Measurements from ENCODE around the gene SMNDC1.

SMNDC1 gene

GRCh38 chr10:110326351-110327032 lies 21.8 kb upstream of the SMNDC1 start:
- DNase-seq: no peak

DNA sequence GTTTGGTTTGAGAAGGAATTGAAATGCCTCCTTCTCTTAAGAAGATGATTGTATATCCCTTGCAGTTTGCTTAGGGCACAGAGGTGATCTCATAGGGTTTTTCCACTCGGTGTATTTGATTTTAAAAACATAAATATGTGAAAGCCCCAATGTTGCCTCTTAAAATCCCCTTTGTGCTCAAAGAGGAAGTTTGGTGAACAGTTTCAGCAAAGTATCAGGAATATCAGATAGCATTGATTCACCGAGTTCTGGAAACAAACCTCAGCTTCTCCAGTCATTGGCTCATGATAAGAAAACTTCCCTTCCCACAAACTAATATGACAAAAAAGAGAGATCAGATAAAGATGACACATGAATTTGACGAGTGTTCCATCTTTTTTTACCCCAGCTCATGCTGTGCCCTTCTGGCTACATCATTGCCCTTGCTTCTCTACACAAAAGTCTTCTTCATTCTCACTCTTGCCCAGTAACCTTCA lies 20.1 kb upstream of the SMNDC1 start:
- no peak for DNase-seq

DNA sequence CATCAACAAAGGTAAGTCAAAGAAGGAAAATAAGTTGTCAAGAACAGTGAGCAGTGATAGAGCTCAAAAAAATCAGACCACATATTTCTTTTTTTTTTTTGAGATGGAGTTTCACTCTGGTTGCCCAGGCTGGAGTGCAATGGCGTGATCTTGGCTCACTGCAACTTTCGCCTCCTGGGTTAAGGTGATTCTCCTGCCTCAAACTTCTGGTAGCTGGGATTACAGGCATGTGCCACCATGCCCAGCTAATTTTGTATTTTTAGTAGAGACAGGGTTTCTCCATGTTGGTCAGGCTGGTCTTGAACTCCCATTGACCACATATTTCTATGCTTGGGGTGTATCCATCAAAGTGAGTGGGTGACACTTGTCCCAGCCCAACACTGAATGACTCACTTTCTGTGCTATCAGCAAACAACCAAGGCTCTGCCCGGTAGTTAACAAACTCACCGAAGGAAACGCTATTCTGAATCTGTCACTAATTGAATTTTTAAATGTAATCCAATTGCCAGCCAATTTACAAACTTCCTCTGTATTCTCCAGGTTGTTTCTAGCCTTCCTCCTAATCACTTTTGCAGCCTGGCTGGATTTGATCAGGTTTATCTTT lies 19.6 kb upstream of the SMNDC1 start:
- no peak for DNase-seq

- no peak for DNase-seq
Measured at GRCh38 chr10:110323503-110323902, 18.8 kb upstream of the SMNDC1 start.

GRCh38 chr10:110321869-110322620 lies 17.3 kb upstream of the SMNDC1 start:
- no peak for DNase-seq

DNA sequence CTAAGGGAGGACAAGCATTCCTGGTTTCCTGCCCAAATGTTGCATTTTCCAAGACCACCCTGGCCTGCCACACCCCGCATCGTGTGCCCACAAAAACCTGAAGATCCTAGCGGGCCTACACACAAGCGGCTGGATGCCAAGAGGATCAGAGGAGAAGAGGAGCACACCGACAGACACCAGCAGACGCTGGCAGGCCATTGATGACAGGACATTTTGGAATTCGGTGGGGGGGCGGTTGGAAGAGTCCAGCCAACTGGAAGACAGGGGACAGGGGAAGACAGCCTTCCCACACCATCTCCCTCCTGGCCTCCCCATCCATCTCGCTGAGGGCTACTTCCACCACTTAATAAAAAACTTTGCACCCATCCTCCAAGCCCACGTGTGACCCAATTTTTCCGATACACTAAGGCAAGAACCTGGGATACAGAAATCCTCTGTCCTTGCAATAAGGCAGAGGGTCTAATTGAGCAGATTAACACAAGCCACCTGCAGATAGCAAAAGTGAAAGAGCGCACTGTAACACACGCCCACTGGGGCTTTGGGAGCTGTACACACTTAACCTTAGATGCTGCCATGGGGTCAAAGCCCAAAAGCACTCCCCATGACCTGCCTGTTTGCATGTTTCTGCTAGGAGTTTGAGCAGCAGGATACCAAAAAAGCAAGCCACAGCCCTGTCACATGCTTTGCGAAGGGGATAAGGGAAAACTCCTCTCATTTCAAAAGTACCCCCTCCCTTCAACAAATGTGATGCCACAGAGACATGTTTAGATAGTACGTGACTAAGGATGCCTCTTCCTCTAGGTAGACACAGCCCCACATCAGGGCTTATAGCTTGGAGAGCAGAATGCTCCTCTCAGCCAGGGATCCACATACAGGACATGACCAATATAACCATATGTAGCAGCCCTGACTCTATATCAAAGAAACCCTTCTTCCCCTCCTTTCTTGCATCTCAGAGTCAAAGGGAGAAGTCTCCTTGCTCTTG lies 13.4 kb upstream of the SMNDC1 start:
- no peak for DNase-seq

DNA sequence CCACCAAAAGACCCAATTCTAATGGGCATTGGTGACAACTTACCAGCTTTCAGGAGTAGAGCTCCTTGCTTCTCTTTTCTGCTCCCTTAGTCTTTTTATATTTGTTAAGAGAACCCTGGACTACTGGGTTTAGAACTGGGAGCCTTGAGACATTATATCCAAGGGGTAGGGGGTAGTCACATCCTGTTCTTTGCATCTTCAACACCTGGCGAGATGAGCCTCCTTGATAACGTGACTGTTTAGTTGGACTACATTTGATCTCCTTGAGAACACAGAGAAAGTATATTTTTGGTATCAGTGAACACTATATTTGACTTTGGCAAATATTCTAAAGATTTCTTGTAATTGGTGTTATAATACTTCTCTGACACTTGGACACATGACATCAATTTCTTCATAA lies 9.0 kb upstream of the SMNDC1 start:
- DNase-seq: no peak

- no peak for DNase-seq
Measured at GRCh38 chr10:110312206-110312605, 7.5 kb upstream of the SMNDC1 start.

- no peak for DNase-seq
Measured at GRCh38 chr10:110311357-110311949, 6.7 kb upstream of the SMNDC1 start.

GRCh38 chr10:110310741-110311140 lies 6.0 kb upstream of the SMNDC1 start:
- DNase-seq: no peak

- no peak for DNase-seq
Measured at GRCh38 chr10:110307805-110308204, 3.1 kb upstream of the SMNDC1 start.

DNA sequence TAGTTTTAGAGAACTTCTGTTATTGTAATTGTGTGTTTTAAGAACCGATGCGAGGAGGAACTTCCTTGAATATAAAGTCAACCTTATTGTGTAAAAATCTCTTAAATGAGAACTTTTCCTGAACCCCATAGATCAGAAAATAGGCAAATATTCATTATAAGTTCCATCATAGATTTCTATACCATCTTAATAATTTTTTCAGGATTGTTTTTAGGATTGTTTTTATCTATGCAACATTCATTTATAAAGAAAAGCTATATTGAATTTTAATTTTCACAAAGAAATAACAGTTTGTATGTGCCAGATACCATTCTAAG lies 1.7 kb upstream of the SMNDC1 start:
- DNase-seq: no peak

DNA sequence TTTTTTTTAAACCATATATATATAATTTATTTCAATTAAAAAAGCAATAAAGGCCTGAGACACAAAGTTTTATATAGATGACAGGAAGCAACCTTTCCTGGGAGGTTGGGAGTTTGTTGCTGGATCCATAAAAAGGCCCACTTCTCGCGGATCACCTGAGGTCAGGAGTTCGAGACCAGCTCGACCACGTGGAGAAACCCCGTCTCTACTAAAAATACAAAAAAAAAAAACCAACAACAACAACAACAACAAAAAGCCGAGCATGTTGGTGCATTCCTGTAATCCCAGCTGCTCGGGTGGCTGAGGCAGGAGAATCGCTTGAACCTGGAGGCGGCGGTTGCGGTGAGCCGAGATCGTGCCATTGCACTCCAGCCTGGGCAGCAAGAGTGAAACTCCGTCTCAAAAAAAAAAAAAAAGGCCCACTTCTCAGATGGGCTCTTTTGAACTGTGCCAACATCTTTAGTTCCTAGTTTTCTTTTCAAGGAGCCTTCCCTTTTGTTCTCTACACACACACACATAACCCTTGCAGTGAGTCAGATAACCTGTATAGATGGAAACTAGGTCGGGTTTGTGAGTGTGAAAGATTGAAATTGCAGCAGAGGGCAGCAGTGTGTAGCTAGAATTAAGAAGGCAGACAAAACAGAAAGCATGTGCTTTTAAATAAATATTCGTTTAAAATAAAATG lies 1.2 kb upstream of the SMNDC1 start:
- DNase-seq: peak; percentile 77

DNA sequence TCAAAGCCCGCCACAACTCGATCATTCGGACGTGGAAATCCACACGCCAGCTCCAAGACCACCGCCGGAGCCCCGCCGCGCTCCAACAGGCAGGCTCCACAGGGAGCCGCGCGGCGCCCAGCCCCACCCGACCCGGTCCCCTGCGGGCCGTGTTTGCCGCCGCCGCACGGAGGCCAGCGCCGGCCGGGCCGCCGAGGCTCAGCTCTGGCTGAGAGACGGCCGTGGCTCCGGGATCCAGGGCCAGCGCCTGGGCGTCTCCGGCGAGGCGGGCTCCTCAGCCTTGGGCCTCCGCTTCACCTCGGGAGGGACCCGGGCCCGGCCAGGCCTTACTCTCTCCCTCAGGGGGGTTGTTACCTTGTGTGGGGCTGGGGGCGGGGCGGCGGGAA lies 333 bp downstream of the SMNDC1 start:
- no peak for DNase-seq

DNA sequence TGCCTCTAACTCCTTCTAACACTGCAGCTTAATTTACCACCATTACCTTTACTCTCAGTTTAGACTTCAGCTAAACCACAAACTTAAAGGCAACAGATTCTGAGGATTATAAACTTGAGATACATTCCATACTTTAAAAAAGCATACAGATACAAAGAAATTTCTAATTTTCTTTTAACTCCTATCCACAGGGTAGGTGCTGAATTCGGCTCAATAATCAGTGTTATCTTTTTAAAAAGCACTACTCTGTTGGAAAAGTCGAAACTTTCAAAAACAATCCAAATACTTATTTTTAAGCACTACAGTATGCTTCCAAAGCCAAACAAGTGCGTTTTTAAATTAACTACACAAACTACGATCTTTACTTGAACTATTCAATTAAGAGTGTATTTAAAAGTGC lies 1.0 kb downstream of the SMNDC1 start:
- DNase-seq: no peak

- no peak for DNase-seq
Measured at GRCh38 chr10:110300486-110300986, 4.2 kb downstream of the SMNDC1 start.

DNA sequence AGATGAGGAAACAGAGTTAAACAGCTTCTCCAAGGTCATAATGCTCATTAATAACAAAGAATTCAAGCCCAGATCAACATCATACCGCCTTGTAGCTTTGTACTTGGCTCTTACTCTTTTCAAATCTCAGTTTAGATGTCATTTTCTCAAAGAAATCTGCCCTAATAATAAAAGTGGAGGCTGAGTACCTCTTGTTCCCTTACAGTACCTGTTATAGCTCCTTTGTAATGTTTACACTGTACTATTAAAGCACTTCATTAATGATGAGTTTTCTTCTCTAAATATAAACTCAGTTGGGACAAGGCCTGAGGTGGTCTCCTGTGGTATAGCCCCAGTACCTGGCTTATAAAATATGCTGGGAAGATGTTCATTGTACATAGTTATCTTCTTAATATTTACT lies 7.8 kb downstream of the SMNDC1 start:
- no peak for DNase-seq

DNA sequence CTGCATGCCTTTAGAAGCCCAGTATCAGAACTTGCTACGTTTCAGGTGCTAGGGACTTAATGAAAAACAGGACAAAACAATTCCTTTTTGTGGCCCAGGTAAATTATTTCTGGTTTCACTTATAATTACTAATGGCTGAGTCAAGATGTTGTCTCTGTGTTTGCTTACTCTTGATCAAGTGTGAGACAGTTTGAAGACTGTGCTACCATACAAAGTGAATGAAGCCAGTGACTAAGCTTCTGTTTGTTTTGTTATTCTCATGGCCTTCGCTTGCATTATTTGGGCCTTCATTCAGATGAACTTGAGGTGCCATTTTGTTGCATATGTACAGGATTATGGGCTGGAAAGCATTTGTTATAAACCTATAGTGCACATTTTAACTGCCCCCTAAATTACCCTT lies 17.9 kb downstream of the SMNDC1 start:
- no peak for DNase-seq

DNA sequence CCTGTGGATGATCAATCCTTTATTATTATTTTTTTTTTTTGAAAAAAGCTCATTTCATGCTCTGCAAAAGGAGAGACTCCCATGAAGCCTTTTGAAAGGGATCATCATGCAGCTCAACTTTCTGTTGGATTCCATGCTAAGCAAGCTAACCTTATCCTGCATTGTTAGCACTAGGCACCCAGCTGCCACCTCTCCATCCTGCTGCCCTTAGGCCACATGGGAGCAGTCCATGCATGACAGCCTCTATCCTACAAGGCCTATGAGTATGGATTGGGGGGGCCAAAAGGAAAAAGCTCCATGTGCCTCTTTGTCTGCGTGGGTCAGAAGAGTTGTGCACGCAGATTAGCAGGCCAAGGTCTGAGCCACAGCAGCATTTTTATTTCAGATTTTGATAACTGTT lies 19.2 kb downstream of the SMNDC1 start:
- no peak for DNase-seq

GRCh38 chr10:110284262-110284661 lies 20.5 kb downstream of the SMNDC1 start:
- no peak for DNase-seq

DNA sequence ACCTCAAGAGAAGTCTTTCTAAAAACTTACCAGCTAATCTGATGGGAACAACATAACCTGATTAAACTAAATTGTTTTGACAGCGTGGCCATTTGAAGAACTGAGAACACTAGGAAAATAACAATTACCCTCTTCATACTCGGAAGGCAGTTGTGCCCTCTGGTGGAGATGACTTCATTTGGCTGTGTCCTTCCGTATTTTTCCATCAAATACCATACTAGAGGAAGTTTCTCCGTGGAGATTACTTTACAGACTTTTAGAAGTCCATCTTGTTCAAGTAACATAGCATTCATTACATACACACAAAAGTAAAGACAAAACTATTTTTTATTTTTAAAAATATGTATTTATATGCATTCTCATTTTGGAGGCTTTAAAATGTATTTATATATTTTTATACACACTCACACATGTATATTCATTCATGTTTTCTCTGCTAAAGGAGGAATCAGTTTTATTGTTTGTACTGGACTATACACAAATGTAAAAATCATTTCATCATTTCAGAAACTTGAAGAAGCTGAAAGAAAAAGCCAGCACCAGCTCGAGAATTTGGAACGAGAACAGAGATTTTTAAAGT lies 25.2 kb downstream of the SMNDC1 start:
- DNase-seq: peak; percentile 27

All from SHP77 treated with DMSO at 0.1 percent for 48 hours (cell line).